ENCODE data around the gene WSCD2. TPM values are rescaled to one million over a fixed set of nuclear protein-coding genes. Genes with fewer than 3 reads are reported as not detected.

WSCD2 gene
- polyA plus RNA-seq, 1 donor (not counting 4 experiments of a cell fraction or from before 2014, with no cell fraction given): not detected

- dilution Hi-C loops (cut with MboI; ENCODE audit: extremely low pct_ligation_motif_present, low sequenced_read_pairs): no loop called here
- Histone ChIP-seq H3K27ac (ENCODE audit: control insufficient read depth, insufficient read depth, low read length) (no peak overlapping the region), H3K79me2 (ENCODE audit: control insufficient read depth, insufficient read depth, low read length) (no peaks in the 10 kb centered on the region), H3K9me3 (ENCODE audit: control insufficient read depth, low read depth, low read length) (no peaks in the 10 kb centered on the region), H3K9ac (ENCODE audit: control insufficient read depth, extremely low read depth, insufficient read depth, low read length) (no peak overlapping the region), H3K4me3 (ENCODE audit: control insufficient read depth in 2 of 3, extremely low read depth in 1 of 3, insufficient read depth in 2 of 3, low read depth in 1 of 3, low read length in 3 of 3) (no peak overlapping the region), H3K36me3 (ENCODE audit: control insufficient read depth in 2 of 2, extremely low read depth in 1 of 2, insufficient read depth in 2 of 2, low read length in 2 of 2) (no peaks in the 10 kb centered on the region), H3K4me2 (ENCODE audit: control insufficient read depth, extremely low read depth, insufficient read depth, low read depth, low read length) (no peak overlapping the region), H3K9me1 (ENCODE audit: control insufficient read depth, extremely low read depth, insufficient read depth, low read length) (no peaks in the 10 kb centered on the region), H3K4me1 (ENCODE audit: control insufficient read depth, extremely low read depth, insufficient read depth, low read length) (no peaks in the 10 kb centered on the region), H2AFZ (ENCODE audit: control insufficient read depth, low read length) (no peak overlapping the region), H4K20me1 (ENCODE audit: control insufficient read depth, extremely low read depth, insufficient read depth, low read length) (no peaks in the 10 kb centered on the region), H3K27me3 (ENCODE audit: control insufficient read depth, extremely low read depth, insufficient read depth, low read length) (peaks cover under 1% of the 10 kb centered on the region)
- TF ChIP-seq CTCF (optimal IDR thresholded peaks at IDR 0.05 in 1 of 3, IDR thresholded peaks at IDR 0.05 in 1 of 3, conservative IDR thresholded peaks at IDR 0.05 in 1 of 3; ENCODE audit: extremely low read depth in 1 of 3, insufficient read depth in 2 of 3, low read length in 3 of 3) (no peak), EZH2 (IDR thresholded peaks at IDR 0.05; ENCODE audit: low read length) (no peak)
- DNase-seq (ENCODE audit: low read depth, low spot score) (no peak), FAIRE-seq (no peak)
These were observed 21.3 kb downstream of the WSCD2 start for GRCh38 chr12:108150436-108150835.

GRCh38 chr12:108151533-108152169, 22.6 kb downstream of the WSCD2 start:
- no peak for DNase-seq (ENCODE audit: low read depth, low spot score)
- Histone ChIP-seq H3K4me3 (ENCODE audit: control insufficient read depth in 2 of 3, extremely low read depth in 1 of 3, insufficient read depth in 2 of 3, low read depth in 1 of 3, low read length in 3 of 3) (no peak overlapping the region), H4K20me1 (ENCODE audit: control insufficient read depth, extremely low read depth, insufficient read depth, low read length) (no peaks in the 10 kb centered on the region), H3K79me2 (ENCODE audit: control insufficient read depth, insufficient read depth, low read length) (no peaks in the 10 kb centered on the region), H3K4me1 (ENCODE audit: control insufficient read depth, extremely low read depth, insufficient read depth, low read length) (no peaks in the 10 kb centered on the region), H2AFZ (ENCODE audit: control insufficient read depth, low read length) (no peak overlapping the region), H3K9me1 (ENCODE audit: control insufficient read depth, extremely low read depth, insufficient read depth, low read length) (no peaks in the 10 kb centered on the region), H3K27ac (ENCODE audit: control insufficient read depth, insufficient read depth, low read length) (no peak overlapping the region), H3K27me3 (ENCODE audit: control insufficient read depth, extremely low read depth, insufficient read depth, low read length) (peaks cover 7% of the 10 kb centered on the region), H3K36me3 (ENCODE audit: control insufficient read depth in 2 of 2, extremely low read depth in 1 of 2, insufficient read depth in 2 of 2, low read length in 2 of 2) (no peaks in the 10 kb centered on the region), H3K4me2 (ENCODE audit: control insufficient read depth, extremely low read depth, insufficient read depth, low read depth, low read length) (no peak overlapping the region), H3K9me3 (ENCODE audit: control insufficient read depth, low read depth, low read length) (no peaks in the 10 kb centered on the region), H3K9ac (ENCODE audit: control insufficient read depth, extremely low read depth, insufficient read depth, low read length) (no peak overlapping the region)
- no peak for FAIRE-seq
- TF ChIP-seq EZH2 (IDR thresholded peaks at IDR 0.05; ENCODE audit: low read length): no peak
- TF ChIP-seq CTCF (optimal IDR thresholded peaks at IDR 0.05 in 1 of 3, IDR thresholded peaks at IDR 0.05 in 1 of 3, conservative IDR thresholded peaks at IDR 0.05 in 1 of 3; ENCODE audit: extremely low read depth in 1 of 3, insufficient read depth in 2 of 3, low read length in 3 of 3): no peak
- dilution Hi-C loops (cut with MboI; ENCODE audit: extremely low pct_ligation_motif_present, low sequenced_read_pairs): no loop called here
